GM12878 (cell line): ENCODE results near the gene YIF1B. TPM values are rescaled to one million over a fixed set of nuclear protein-coding genes. Genes with fewer than 3 reads are reported as not detected.

ENCODE experiments used
- ATAC-seq: fragments of 200-7000 bp; cut with Tn5 transposase; 3 replicates; pipeline ENCODE4 v1.9.1; 2020; ENCODE audit warnings: mild to moderate bottlenecking, moderate library complexity
- BruUV-seq: library from RNA; stranded (reverse); fragments of 400-500 nt; replicated peaks from 2 replicates; lab custom pipeline; 2021; lab: Mats Ljungman, UMichigan
- CTCF ChIA-PET: fragments of 300-600 bp; sonication (Branson Sonifier 250); formaldehyde crosslinking; extraction: SDS; loops from one replicate; lab custom pipeline; 2021; ENCODE audit warnings: inconsistent platforms; lab: Yijun Ruan, JAX
- POLR2A ChIA-PET: fragments of 350-600 bp; formaldehyde crosslinking; extraction: SDS; loops from one replicate; lab custom pipeline; 2021; ENCODE audit warnings: inconsistent platforms; lab: Charles Lee
- RAD21 ChIA-PET: fragments of 300-600 bp; sonication (Branson Sonifier 250); formaldehyde crosslinking; loops from one replicate; lab custom pipeline; 2023; ENCODE audit warnings: antibody characterized with exemption; ENCODE audit not compliant: unreplicated experiment; lab: Charles Lee
- SMC1A ChIA-PET: fragments of 300-600 bp; sonication (Branson Sonifier 250); formaldehyde crosslinking; loops from one replicate; lab custom pipeline; 2023; ENCODE audit not compliant: unreplicated experiment, uncharacterized antibody; lab: Charles Lee
- DNase-seq: peaks from one replicate; pipeline ENCODE4 v3.0.0-alpha.2; 2011; ENCODE audit warnings: low read depth, low spot score
- FAIRE-seq: peaks from 3 replicates; lab custom pipeline; 2011; peaks lifted over from hg19 to GRCh38; lab: Jason Lieb, UNC
- H2AFZ ChIP-seq: 2 replicates; pipeline ENCODE4 v1.6.0; 2011; ENCODE audit warnings: low read depth, low read length, control low read depth; ENCODE audit not compliant: control insufficient read depth
- H3K27ac ChIP-seq: 2 replicates; pipeline ENCODE4 v1.5.1; 2011; ENCODE audit warnings: control low read depth; ENCODE audit not compliant: control insufficient read depth, insufficient read depth
- H3K27me3 ChIP-seq, 2 experiments: replicated peaks in 1 of 2; 2 replicates each; pipeline versions ENCODE4 v1.6.0 to v1.6.1; 2011; ENCODE audit warnings: low read length in 1 of 2; ENCODE audit not compliant: control insufficient read depth in 2 of 2, insufficient read depth in 2 of 2
- H3K36me3 ChIP-seq, 2 experiments: 2 replicates each; pipeline ENCODE4 v1.5.1; 2011; ENCODE audit warnings: low read length in 1 of 2; ENCODE audit not compliant: control insufficient read depth in 2 of 2, insufficient read depth in 2 of 2
- H3K4me1 ChIP-seq: 2 replicates; pipeline ENCODE4 v1.6.1; 2011; ENCODE audit warnings: mild to moderate bottlenecking, low read length, moderate library complexity, mixed read lengths; ENCODE audit not compliant: control insufficient read depth, insufficient read depth
- H3K4me2 ChIP-seq: 2 replicates; pipeline ENCODE4 v1.6.0; 2011; ENCODE audit warnings: control low read depth; ENCODE audit not compliant: control insufficient read depth, insufficient read depth
- H3K4me3 ChIP-seq: fragments of 200-600 bp; sonication (generic); 2 replicates; pipeline ENCODE4 v1.5.1; 2016
- H3K79me2 ChIP-seq: 2 replicates; pipeline ENCODE4 v1.6.0; 2011; ENCODE audit warnings: low read length; ENCODE audit not compliant: control insufficient read depth, insufficient read depth
- H3K9ac ChIP-seq: 2 replicates; pipeline ENCODE4 v1.8.0; 2011; ENCODE audit warnings: low read length, control low read depth, mixed read lengths; ENCODE audit not compliant: control insufficient read depth, insufficient read depth
- H3K9me3 ChIP-seq: replicated peaks from 3 replicates; pipeline ENCODE4 v1.5.1; 2011; ENCODE audit warnings: mild to moderate bottlenecking, low read length; ENCODE audit not compliant: control insufficient read depth, insufficient read depth
- H4K20me1 ChIP-seq: 2 replicates; pipeline ENCODE4 v1.6.0; 2011; ENCODE audit not compliant: control insufficient read depth, insufficient read depth
- CBX3 ChIP-seq: fragments of 200-600 bp; sonication (generic); IDR thresholded peaks from 2 replicates; pipeline ENCODE4 v1.6.1; 2016; ENCODE audit warnings: low read depth, borderline replicate concordance
- FOS ChIP-seq: IDR thresholded peaks from 3 replicates; pipeline ENCODE4 v1.6.1; 2011; ENCODE audit warnings: borderline replicate concordance; ENCODE audit not compliant: insufficient read length; ENCODE audit errors: extremely low read depth
- MTA3 ChIP-seq: IDR thresholded peaks from 2 replicates; pipeline ENCODE4 v1.6.1; 2012; ENCODE audit warnings: low read length, inconsistent platforms, borderline replicate concordance
- MYC ChIP-seq: IDR thresholded peaks from 2 replicates; pipeline ENCODE4 v1.6.1; 2011; ENCODE audit warnings: mild to moderate bottlenecking, low read length, moderate library complexity, inconsistent platforms; ENCODE audit not compliant: insufficient read depth, insufficient replicate concordance, insufficient read length, severe bottlenecking
- PML ChIP-seq: IDR thresholded peaks from 2 replicates; pipeline ENCODE4 v1.6.1; 2012; ENCODE audit warnings: low read length, inconsistent platforms
- RCOR1 ChIP-seq: conservative IDR thresholded peaks from 2 replicates; pipeline ENCODE4 v1.6.1; 2012; ENCODE audit warnings: low read depth, low read length, improper control_type of control experiment
- SKIL ChIP-seq: fragments of 450-650 bp; IDR thresholded peaks from 2 replicates; pipeline ENCODE4 v1.6.1; 2017; ENCODE audit warnings: mild to moderate bottlenecking, low read depth, inconsistent platforms; ENCODE audit not compliant: poor library complexity, severe bottlenecking
- SRF ChIP-seq, 2 experiments: IDR thresholded peaks; 2 replicates each; pipeline ENCODE4 v1.6.1; 2011; ENCODE audit warnings: low read depth in 2 of 2, low read length in 2 of 2, mild to moderate bottlenecking in 1 of 2, moderate library complexity in 1 of 2
- WGBS: methylation state at CpG from one replicate; pipeline ENCODE4 v1.1.6; 2016; ENCODE audit warnings: low lambda C conversion rate; ENCODE audit not compliant: insufficient replicate concordance, insufficient coverage; ENCODE audit errors: missing lambda C conversion rate; 5-methylcytosine and 5-hydroxymethylcytosine counted together
- in situ Hi-C: fragments of 300-500 bp; cut with MboI; formaldehyde crosslinking; loops from 9 replicates; pipeline ENCODE4 v1.14.3; 2018; ENCODE audit warnings: mixed read lengths
- intact Hi-C: fragments of 100-400 bp; cut with micrococcal nuclease; formaldehyde crosslinking; loops from one replicate; pipeline ENCODE4 v1.14.2; 2022; ENCODE audit not compliant: unreplicated experiment
- polyA plus RNA-seq, 11 experiments: library from polyadenylated mRNA; depleted of rRNA in 4 of 11; unstranded in 6 of 11; stranded (reverse) in 5 of 11; fragments of >200 nt; fragmentation: Nextera tagmentation in 4 of 11; fragmentation: Illumina TruSeq in 1 of 11; extraction: Ambion mirVana in 4 of 11; extraction: Trizol in 1 of 11; gene quantifications; 1 replicate in 1 of 11; 2 replicates in 10 of 11; pipeline versions ENCODE4 v1.2.1 to v1.2.3, GENCODE V29; 2011 to 2016; ENCODE audit warnings: inconsistent platforms in 2 of 11, missing spikeins in 2 of 11, low read depth in 1 of 11
- total RNA-seq, 4 experiments: library from RNA; depleted of rRNA in 3 of 4; stranded (reverse); fragments of >200 nt in 3 of 4; fragmentation: Illumina TruSeq in 1 of 4; extraction: Trizol in 1 of 4; gene quantifications; 2 replicates each; pipeline versions ENCODE4 v1.2.1 to v1.2.3, GENCODE V29; 2013 to 2021
- TF ChIP-seq, protein P1 (sequence below): fragments of 450-650 bp; IDR thresholded peaks from 2 replicates; pipeline ENCODE4 v1.6.1; 2016; ENCODE audit warnings: mild to moderate bottlenecking
- TF ChIP-seq, protein P2 (sequence below): fragments of 450-650 bp; IDR thresholded peaks from 2 replicates; pipeline ENCODE4 v1.6.1; 2018; ENCODE audit warnings: borderline replicate concordance, mild to moderate bottlenecking; ENCODE audit not compliant: partially characterized antibody

Gene YIF1B
- total and polyA plus RNA-seq, 10 of the 15 experiments (the other 5 are each of a cell fraction or from before 2014, with no cell fraction given): 1.3 to 106 (median 53.5) TPM

- BruUV-seq: no TSS peak
- H3K79me2 ChIP-seq: no peaks in the 10 kb centered on the region
- H3K4me2 ChIP-seq: no peak overlapping the region
- H4K20me1 ChIP-seq: no peaks in the 10 kb centered on the region
- intact Hi-C loops (no loop called here), in situ Hi-C loops (no loop called here)
- H3K36me3 ChIP-seq: no peaks in the 10 kb centered on the region
- H3K9ac ChIP-seq: no peak overlapping the region
- H3K27ac ChIP-seq: no peak overlapping the region
- peaks cover 0 to 2% of the 10 kb centered on the region in 2 experiments; a peak in 2 of 4 replicates for H3K27me3 ChIP-seq
- H3K9me3 ChIP-seq: no peaks in the 10 kb centered on the region
- POLR2A ChIA-PET: no interaction called here
- FAIRE-seq: no peak
- CTCF ChIA-PET: interaction anchor here (1.0 kb wide), 1 partner anchor 17 kb away, joined by 3 read pairs; no protein-coding TSS in a partner anchor
- ATAC-seq: no peak
- H3K4me3 ChIP-seq: no peak overlapping the region
- WGBS: 76% methylated on average over 8 of the region's 8 CpGs
- RAD21 ChIA-PET: no interaction called here
- no peak for TF ChIP-seq FOS
- TF ChIP-seq MTA3: no peak
- no peak for TF ChIP-seq SRF (IDR thresholded peaks at IDR 0.05; ENCODE audit: low read depth in 2 of 2, low read length in 2 of 2)
- no peak for TF ChIP-seq MYC
- TF ChIP-seq, all 136 proteins: peak for 0
- DNase-seq: no peak
- Histone ChIP-seq H2AFZ (no peak overlapping the region), H3K4me1 (peaks cover 7% of the 10 kb centered on the region)
- SMC1A ChIA-PET: no interaction called here
Measured at GRCh38 chr19:38268539-38268938, 47.2 kb downstream of the YIF1B start.

DNA sequence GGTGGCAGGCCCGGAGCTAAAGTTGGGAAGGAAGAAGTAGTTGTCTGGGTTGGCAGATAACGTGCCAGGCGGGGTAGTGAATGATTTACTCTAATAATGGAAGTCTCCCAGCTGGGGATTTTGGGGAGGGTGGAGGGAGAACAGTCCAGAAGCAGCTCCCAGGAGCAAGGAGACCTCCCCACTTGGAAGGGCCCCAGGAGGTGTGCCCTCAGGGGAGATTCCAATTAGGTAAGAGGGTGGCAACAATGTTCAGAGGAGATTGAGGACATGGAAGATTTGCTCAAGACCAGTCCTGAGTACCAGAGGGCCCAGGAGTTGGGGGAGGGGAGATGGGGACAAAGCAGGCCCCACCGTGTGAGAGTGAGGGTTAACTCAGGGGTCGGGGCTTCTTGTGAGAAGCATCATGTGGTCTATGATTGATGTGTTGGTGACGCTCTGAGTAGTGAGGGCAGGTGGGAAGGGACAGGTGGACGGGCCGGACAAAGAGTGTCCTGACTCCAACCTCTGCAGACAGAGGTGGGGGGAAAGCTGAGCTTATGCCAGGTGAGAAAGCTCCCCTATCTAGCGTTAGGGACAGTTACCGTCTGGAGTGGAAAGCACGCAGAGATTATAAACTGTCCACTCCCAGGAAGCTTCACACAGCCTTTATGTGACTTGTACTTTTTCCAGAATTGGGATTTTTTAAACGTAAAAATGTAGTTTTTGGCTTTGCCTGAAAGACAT is 47.8 kb downstream of the YIF1B start:
- no peaks in the 10 kb centered on the region for H3K36me3 ChIP-seq
- no TSS peak for BruUV-seq
- no peak overlapping the region for H3K27ac ChIP-seq
- RAD21 ChIA-PET: no interaction called here
- no peaks in the 10 kb centered on the region for H4K20me1 ChIP-seq
- no peak overlapping the region for H3K9ac ChIP-seq
- no peak overlapping the region for H2AFZ ChIP-seq
- no peak overlapping the region for H3K4me2 ChIP-seq
- FAIRE-seq (no peak), DNase-seq (no peak), ATAC-seq (no peak)
- H3K27me3 ChIP-seq: peaks cover 0 to 2% of the 10 kb centered on the region in 2 experiments; a peak in 2 of 4 replicates
- 41% methylated on average over 12 of the region's 12 CpGs for WGBS
- CTCF ChIA-PET: interaction anchor here (1.0 kb wide), 1 partner anchor 18 kb away, joined by 3 read pairs; no protein-coding TSS in a partner anchor
- intact Hi-C loops: no loop called here
- POLR2A ChIA-PET: no interaction called here
- peaks cover 9% of the 10 kb centered on the region for H3K4me1 ChIP-seq
- in situ Hi-C loops: no loop called here
- no peaks in the 10 kb centered on the region for H3K9me3 ChIP-seq
- no peaks in the 10 kb centered on the region for H3K79me2 ChIP-seq
- SMC1A ChIA-PET: no interaction called here
- no peak overlapping the region for H3K4me3 ChIP-seq
- no peak for TF ChIP-seq RCOR1
- TF ChIP-seq PML: no peak
- no peak for TF ChIP-seq CBX3
- TF ChIP-seq, protein P1, sequence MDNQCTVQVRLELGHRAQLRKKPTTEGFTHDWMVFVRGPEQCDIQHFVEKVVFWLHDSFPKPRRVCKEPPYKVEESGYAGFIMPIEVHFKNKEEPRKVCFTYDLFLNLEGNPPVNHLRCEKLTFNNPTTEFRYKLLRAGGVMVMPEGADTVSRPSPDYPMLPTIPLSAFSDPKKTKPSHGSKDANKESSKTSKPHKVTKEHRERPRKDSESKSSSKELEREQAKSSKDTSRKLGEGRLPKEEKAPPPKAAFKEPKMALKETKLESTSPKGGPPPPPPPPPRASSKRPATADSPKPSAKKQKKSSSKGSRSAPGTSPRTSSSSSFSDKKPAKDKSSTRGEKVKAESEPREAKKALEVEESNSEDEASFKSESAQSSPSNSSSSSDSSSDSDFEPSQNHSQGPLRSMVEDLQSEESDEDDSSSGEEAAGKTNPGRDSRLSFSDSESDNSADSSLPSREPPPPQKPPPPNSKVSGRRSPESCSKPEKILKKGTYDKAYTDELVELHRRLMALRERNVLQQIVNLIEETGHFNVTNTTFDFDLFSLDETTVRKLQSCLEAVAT: no peak
- TF ChIP-seq SKIL: no peak
- TF ChIP-seq, protein P2, sequence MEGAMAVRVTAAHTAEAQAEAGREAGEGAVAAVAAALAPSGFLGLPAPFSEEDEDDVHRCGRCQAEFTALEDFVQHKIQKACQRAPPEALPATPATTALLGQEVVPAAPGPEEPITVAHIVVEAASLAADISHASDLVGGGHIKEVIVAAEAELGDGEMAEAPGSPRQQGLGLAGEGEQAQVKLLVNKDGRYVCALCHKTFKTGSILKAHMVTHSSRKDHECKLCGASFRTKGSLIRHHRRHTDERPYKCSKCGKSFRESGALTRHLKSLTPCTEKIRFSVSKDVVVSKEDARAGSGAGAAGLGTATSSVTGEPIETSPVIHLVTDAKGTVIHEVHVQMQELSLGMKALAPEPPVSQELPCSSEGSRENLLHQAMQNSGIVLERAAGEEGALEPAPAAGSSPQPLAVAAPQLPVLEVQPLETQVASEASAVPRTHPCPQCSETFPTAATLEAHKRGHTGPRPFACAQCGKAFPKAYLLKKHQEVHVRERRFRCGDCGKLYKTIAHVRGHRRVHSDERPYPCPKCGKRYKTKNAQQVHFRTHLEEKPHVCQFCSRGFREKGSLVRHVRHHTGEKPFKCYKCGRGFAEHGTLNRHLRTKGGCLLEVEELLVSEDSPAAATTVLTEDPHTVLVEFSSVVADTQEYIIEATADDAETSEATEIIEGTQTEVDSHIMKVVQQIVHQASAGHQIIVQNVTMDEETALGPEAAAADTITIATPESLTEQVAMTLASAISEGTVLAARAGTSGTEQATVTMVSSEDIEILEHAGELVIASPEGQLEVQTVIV: no peak
